ENCODE results near the gene ATAD1. TPM values are rescaled to one million over a fixed set of nuclear protein-coding genes. Genes with fewer than 3 reads are reported as not detected.

ATAD1 gene
- total RNA-seq, 4 donors from 2014 or later, result 29.6 to 45.8 (median 33.8) TPM

DNA sequence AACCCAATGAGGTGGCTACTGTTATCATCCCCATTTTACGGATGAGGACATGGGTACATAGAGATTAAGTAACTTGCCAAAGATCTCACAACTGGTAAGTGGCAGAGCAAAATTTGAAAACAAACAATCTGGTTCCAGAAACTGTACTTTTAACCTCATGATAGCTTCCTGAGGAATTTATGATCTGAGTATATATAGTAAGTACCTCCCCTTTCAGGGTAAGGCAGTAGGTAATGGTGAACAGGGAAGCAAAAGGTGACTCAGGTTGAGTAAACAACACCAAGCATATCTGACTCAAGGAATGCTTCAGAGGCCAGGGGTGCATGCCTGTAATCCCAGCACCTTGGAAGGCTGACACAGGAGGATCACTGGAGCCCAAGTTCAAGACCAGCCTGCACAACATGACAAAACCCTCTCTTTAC, 24.2 kb upstream of the ATAD1 start:
- TF ChIP-seq, protein P1, sequence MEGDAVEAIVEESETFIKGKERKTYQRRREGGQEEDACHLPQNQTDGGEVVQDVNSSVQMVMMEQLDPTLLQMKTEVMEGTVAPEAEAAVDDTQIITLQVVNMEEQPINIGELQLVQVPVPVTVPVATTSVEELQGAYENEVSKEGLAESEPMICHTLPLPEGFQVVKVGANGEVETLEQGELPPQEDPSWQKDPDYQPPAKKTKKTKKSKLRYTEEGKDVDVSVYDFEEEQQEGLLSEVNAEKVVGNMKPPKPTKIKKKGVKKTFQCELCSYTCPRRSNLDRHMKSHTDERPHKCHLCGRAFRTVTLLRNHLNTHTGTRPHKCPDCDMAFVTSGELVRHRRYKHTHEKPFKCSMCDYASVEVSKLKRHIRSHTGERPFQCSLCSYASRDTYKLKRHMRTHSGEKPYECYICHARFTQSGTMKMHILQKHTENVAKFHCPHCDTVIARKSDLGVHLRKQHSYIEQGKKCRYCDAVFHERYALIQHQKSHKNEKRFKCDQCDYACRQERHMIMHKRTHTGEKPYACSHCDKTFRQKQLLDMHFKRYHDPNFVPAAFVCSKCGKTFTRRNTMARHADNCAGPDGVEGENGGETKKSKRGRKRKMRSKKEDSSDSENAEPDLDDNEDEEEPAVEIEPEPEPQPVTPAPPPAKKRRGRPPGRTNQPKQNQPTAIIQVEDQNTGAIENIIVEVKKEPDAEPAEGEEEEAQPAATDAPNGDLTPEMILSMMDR (IDR thresholded peaks at IDR 0.05; ENCODE audit: low read depth), result no peak

DNA sequence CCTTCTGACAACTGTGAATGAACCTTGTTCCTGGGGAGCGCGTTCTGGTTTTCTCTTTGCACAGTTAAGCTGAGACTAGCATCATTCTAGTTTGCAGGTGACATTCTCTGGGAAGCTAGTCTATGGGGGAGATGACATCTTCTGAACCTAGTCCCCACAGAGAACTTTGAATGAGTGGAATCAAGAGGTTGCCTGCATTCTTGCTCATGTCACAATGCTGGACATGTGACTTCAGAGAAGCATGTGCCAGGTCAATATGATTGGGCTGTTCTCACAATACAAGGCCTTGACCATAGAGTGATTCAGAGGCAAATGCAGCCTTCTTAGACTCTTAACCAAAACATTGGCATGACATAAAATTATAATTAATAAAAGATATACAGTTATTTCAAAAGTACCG, 23.2 kb upstream of the ATAD1 start:
- TF ChIP-seq, protein P1 (IDR thresholded peaks at IDR 0.05; ENCODE audit: low read depth), result no peak

DNA sequence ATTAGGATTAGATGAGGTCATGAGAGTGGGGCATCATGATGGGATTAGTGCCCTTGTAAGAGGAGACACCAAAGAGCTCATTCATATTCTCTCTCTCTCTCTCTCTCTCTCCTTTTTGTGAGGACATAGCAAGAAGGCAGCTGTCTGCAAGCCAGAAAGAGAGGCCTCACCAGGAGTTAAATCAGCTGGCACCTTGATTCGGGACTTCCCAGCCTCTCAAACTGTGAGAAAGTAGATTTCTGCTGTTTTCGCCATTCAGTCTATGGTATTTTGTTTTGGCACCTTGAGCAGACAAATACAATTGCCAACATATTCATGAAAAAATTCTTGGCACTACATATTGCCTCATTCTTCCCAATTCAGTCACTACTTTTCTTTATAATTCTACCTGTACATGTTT, 20.6 kb upstream of the ATAD1 start:
- TF ChIP-seq, protein P1 (IDR thresholded peaks at IDR 0.05; ENCODE audit: low read depth), result no peak

DNA sequence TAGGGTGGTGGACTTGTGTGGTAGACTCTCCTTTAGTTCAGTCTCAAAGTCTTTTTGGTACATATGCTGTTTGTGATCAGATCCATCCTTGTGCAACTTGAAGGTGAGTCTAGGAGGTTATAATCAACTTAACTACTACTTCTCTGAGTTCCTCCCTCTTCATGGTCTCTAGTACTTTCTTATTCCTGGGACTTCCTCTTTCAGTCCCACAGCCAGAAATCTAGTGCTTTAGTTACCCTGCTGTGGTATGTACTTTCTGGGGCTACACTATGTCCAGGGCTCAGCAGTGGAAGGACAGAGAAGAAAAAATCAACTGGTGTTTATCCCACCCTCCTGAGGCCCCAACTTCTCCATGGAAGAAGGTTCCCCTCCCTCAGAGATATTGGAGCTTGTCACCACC, 19.4 kb upstream of the ATAD1 start:
- TF ChIP-seq, protein P1 (IDR thresholded peaks at IDR 0.05; ENCODE audit: low read depth), result no peak

DNA sequence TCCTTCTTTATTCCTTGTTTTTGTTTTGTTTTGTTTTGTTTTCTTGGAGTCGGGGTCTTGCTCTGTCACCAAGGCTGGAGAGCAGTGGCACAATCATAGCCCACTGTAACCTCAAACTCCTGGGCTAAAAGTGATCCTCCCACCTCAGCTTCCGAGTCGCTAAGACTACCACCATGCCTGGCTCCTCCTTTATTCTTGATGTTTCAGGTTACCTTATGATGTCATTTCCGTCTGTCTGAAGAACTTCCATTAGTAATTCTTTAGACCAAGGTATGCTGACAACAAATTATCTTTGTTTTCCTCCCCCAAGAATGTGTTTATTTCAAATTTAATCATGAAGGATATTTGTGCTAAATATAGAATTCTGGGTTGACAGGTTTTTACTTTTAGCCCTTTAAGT, 18.1 kb upstream of the ATAD1 start:
- TF ChIP-seq, protein P1 (IDR thresholded peaks at IDR 0.05; ENCODE audit: low read depth), result no peak

DNA sequence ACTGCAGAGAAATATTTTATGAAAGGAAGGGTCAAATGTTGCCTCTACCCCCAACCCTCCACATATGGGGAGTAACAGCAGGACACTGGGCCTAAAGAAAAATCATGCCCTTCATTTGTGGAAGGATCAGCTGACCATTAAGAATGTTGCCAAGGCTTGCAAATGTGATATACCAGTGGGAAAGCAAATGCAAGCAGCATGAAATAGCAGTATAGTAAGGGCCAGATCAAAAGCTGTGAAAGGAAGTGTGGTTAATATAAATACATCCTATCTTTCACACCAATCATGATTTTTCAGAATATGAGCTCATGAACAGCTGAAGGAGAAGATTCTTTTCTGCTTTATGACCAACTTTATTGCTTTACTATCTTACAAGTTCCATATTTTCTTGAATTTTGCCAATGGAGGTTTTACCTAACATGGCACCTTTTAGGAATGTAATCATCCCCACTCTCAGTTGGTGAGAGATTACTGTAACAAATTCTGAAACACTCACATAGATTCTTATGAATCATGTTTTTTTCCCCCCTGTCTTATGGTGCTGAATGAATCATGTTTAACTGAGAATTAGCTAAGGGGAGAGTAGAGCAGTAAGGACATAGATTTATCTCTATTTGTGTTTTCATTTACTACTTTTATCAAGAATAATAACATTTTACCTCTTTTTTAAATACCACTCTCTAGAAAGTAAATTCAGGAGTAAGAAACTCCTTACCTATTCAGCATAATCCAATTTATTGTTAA, 12.1 kb upstream of the ATAD1 start:
- TF ChIP-seq, protein P1 (IDR thresholded peaks at IDR 0.05; ENCODE audit: low read depth), result no peak

DNA sequence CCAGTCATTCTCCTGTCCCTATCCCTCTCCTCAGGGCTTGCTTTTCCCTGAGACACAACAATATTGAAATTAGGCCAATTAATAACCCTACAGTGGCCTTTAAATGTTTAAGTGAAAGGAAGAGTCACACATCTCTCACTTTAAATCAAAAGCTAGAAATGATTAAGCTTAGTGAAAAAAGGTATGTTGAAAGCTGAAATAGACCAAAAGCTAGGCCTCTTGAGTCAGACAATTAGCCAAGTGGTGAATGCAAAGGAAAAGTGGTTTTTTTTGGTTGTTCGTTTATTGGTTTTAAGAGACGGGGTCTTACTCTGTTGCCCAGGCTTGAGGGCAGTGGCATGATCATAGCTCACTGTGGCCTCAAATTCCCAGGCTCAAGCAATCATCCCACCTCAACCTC, 9.7 kb upstream of the ATAD1 start:
- TF ChIP-seq, protein P1 (IDR thresholded peaks at IDR 0.05; ENCODE audit: low read depth), result no peak
